ENCODE data around the gene PELI2.

PELI2 gene

GRCh38 chr14:56119201-56119981 lies 1.2 kb downstream of the PELI2 start:
- no peak for DNase-seq (ENCODE audit: low read depth in 2 of 2)

GRCh38 chr14:56120091-56120691 lies 2.0 kb downstream of the PELI2 start:
- no peak for DNase-seq (ENCODE audit: low read depth in 2 of 2)

GRCh38 chr14:56121816-56122215 lies 3.6 kb downstream of the PELI2 start:
- DNase-seq (ENCODE audit: low read depth in 2 of 2), result peak in 1 of 2 experiments; percentile 55

- DNase-seq (ENCODE audit: low read depth in 2 of 2), result peak in 1 of 2 experiments; percentile 33
Measured at GRCh38 chr14:56122301-56122700, 4.1 kb downstream of the PELI2 start.

- DNase-seq (ENCODE audit: low read depth in 2 of 2), result peak in 1 of 2 experiments; percentile 22
Measured at GRCh38 chr14:56124327-56124726, 6.1 kb downstream of the PELI2 start.

GRCh38 chr14:56125772-56126636 lies 7.8 kb downstream of the PELI2 start:
- DNase-seq (ENCODE audit: low read depth in 2 of 2), result no peak

GRCh38 chr14:56126637-56126913 lies 8.4 kb downstream of the PELI2 start:
- no peak for DNase-seq (ENCODE audit: low read depth in 2 of 2)

- DNase-seq (ENCODE audit: low read depth in 2 of 2), result no peak
Measured at GRCh38 chr14:56127156-56127555, 8.9 kb downstream of the PELI2 start.

GRCh38 chr14:56129092-56129491 lies 10.9 kb downstream of the PELI2 start:
- no peak for DNase-seq (ENCODE audit: low read depth in 2 of 2)

- no peak for DNase-seq (ENCODE audit: low read depth in 2 of 2)
Measured at GRCh38 chr14:56129933-56130332, 11.7 kb downstream of the PELI2 start.

GRCh38 chr14:56131004-56131864 lies 13.0 kb downstream of the PELI2 start:
- no peak for DNase-seq (ENCODE audit: low read depth in 2 of 2)

GRCh38 chr14:56131865-56132833 lies 13.9 kb downstream of the PELI2 start:
- no peak for DNase-seq (ENCODE audit: low read depth in 2 of 2)

GRCh38 chr14:56133547-56133946 lies 15.3 kb downstream of the PELI2 start:
- no peak for DNase-seq (ENCODE audit: low read depth in 2 of 2)

GRCh38 chr14:56135001-56135400 lies 16.8 kb downstream of the PELI2 start:
- DNase-seq (ENCODE audit: low read depth in 2 of 2), result no peak

- DNase-seq (ENCODE audit: low read depth in 2 of 2), result no peak
Measured at GRCh38 chr14:56135668-56136067, 17.5 kb downstream of the PELI2 start.

- DNase-seq (ENCODE audit: low read depth in 2 of 2), result no peak
Measured at GRCh38 chr14:56136571-56137452, 18.6 kb downstream of the PELI2 start.

- DNase-seq (ENCODE audit: low read depth in 2 of 2), result no peak
Measured at GRCh38 chr14:56137453-56137807, 19.2 kb downstream of the PELI2 start.

- no peak for DNase-seq (ENCODE audit: low read depth in 2 of 2)
Measured at GRCh38 chr14:56137849-56138248, 19.6 kb downstream of the PELI2 start.

GRCh38 chr14:56138928-56139327 lies 20.7 kb downstream of the PELI2 start:
- no peak for DNase-seq (ENCODE audit: low read depth in 2 of 2)

- DNase-seq (ENCODE audit: low read depth in 2 of 2), result no peak
Measured at GRCh38 chr14:56142314-56142713, 24.1 kb downstream of the PELI2 start.
